ENCODE results near the gene HARS1.
"Not testable (repeated sequence)": the region's sequence is repeated elsewhere in the genome, so short reads cannot be mapped to it uniquely, and the experiment has no call there.

Gene HARS1

DNA sequence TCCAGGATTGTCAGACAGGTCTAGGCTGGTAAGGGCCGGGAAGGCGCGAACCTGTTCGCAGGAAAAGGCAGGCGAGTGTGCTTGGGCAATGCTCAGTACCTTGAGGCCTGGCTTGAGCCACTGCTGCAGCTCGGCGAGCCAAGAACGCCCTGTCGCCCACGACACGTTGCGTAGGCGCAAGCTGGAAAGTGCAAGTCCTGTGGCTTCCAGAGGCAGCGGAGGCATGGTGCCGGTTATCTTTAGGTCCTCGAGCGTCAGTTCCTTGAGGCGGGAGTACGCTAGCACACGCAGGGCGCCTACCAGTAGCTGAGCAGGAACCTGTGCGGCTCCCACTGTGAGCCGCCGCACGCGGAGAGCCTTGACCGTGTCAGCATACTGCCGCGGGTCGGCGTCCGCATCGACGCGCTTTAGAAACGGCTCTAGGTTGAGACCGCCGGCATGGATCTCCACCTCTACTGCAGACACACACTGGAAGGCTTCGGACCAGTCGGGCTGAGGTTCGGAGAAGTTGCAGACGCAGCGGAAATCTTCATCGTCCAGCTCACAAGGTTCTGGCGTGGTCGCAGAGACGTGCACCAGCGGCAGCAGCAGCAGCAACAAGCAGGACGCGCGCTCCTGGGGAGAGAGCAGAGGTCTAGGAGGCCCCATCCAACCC is 58.7 kb downstream of the HARS1 start:
- peak; percentile 64 for DNase-seq

DNA sequence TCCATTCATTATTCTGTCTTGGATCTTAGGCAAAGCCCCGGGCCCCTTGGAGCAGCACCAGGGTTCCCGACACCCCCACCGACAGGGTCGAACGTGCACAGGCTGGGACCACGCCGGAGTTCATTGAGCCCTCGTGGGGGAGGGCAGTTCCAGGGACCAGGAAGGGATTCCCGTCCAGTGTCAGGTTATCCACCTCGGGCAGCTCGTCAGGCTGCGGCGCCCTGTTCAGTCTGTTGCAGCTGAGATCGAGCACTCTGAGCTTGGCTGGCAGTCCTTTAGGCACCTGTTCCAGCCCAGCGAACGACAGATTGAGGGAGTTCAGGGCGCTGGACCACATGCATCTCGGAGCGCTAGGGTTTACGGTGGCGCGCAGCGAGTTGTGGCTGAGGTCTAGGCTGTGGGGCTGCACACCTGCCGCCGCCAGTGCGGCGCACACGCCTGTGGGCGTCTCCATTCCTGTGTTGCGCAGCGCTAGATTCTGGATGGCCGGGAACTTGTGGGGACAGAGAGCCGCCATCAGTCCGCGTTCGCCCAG is 59.3 kb downstream of the HARS1 start:
- DNase-seq = peak; percentile 50

DNA sequence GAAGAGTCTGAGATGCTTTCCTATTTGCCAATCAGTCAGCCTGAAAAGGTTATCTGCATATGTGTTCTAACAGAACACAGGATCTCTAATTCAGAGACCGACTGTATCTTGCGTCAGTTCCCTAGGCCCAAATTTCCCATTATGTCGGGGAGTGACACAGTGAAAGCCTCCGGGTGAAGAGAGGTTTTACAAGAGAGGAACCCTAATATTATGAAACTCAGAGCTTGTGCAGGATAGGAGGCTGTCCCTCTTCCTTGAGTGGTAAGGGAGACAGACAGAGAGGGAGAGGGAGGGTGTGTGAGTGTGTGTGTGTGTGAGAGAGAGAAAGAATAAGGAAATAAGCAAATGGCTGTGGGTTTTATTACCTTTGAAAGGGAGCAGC is 60.1 kb downstream of the HARS1 start:
- DNase-seq = no peak

DNA sequence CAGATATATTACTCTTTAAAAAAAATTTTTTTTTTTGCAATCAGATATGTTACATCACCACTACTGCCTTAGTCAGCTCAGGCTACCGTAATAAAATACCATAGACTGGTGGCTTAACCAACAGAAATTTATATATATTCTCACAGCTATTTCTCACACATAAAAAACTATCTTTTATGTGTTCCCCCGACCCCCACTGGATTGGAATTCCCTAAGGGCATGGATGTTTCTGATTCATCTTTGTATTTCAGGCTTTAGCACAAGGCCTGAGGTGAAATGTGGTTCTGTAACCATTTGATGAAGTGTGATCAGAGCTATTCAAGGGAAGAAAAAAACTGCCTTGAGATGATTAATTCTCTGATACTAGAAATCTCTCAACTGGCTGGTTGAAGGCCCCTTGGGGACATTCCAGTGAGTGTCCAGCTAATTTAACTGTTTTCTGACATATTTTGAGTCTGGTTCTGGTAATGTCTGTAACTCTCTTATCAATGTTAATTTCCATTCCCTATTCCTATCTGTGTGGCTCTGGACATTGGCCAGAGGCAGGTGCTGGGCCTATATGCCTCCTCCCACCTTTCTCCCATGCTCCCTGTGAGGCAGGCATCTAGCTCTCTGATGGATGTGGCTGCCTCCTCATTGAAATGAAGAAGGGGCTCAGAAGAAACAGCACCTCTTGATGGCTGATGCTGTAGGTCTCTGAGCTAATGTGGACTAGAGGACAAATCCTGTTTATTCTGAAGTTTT is 60.7 kb downstream of the HARS1 start:
- DNase-seq = no peak

DNA sequence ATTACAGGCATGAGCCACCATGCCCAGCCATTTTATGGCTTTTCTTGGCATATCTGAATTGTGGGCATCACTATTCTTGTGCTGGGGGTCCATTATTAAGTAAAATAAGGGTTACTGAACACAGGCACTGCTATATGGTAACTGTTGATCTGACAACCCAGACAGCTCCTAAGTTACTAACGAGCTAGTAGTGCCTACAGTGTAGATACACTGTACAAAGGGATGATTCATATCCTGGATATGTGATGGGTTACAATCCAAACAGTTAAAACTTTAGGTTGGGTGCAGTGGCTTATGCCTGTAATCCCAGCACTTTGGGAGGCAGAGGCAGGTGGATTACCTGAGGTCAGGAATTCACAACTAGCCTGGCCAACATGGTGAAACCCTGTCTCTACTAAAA is 62.5 kb downstream of the HARS1 start:
- DNase-seq = no peak

DNA sequence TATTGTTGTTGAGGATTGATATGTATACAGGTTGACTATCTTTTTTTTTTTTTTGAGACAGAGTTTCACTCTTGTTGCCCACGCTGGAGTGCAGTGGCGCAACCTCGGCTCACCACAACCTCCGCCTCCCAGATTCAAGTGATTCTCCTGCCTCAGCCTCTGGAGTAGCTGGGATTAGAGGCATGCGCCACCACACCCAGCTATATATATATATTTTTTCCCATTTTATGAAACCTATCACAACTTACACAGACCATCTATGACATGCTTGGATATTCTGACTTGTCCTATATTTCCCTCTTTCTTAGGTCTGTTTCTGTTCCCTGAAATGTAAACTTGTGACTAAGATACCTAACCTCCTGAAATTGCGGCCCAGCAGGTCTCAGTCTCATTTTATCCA is 63.2 kb downstream of the HARS1 start:
- no peak for DNase-seq

DNA sequence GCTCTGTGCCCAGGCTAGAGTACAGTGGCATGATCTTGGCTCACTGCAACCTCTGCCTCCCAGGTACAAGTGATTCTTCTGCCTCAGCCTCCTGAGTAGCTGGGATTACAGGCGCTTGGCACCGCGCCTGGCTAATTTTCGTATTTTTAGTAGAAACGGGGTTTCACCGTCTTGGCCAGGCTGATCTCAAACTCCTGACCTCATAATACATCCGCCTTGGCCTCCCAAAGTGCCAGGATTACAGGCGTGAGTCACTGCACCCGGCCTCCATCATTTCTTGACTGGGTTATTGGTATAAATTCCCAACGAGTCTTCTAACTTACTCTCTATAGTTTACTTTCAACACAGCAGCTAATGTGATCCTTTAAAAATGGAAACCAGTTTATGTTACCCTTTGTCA is 66.3 kb downstream of the HARS1 start:
- not testable (repeated sequence) for DNase-seq
